Trophoblast cell (in vitro differentiated cells and primary cell): ENCODE results near the gene TAGLN3.

Experiments
- DNase-seq, 2 donors: peaks; one replicate each; pipeline ENCODE4 v3.0.0-alpha.2; 2016
- H2AFZ ChIP-seq: 2 replicates; pipeline ENCODE4 v1.6.1; 2013; ENCODE audit warnings: low read length, moderate library complexity, mild to moderate bottlenecking; ENCODE audit not compliant: insufficient read depth, poor library complexity
- H2AK5ac ChIP-seq: 2 replicates; pipeline ENCODE4 v1.6.1; 2013; ENCODE audit warnings: mild to moderate bottlenecking, low read length
- H2BK120ac ChIP-seq: 2 replicates; pipeline ENCODE4 v1.6.1; 2013; ENCODE audit warnings: low read length, mild to moderate bottlenecking, moderate library complexity; ENCODE audit not compliant: insufficient read depth, poor library complexity
- H2BK12ac ChIP-seq: 2 replicates; pipeline ENCODE4 v1.6.1; 2013; ENCODE audit warnings: mild to moderate bottlenecking, low read length, moderate library complexity
- H2BK5ac ChIP-seq: 2 replicates; pipeline ENCODE4 v1.6.1; 2013; ENCODE audit warnings: low read length, low read depth, moderate library complexity, mild to moderate bottlenecking; ENCODE audit not compliant: poor library complexity
- H3K14ac ChIP-seq: 2 replicates; pipeline ENCODE4 v1.6.1; 2013; ENCODE audit warnings: mild to moderate bottlenecking, low read length
- H3K18ac ChIP-seq: 2 replicates; pipeline ENCODE4 v1.6.1; 2013; ENCODE audit warnings: mild to moderate bottlenecking, low read length
- H3K23ac ChIP-seq: 2 replicates; pipeline ENCODE4 v1.6.1; 2013; ENCODE audit warnings: low read length
- H3K27ac ChIP-seq: 2 replicates; pipeline ENCODE4 v1.5.1; 2013; ENCODE audit warnings: low read depth, mild to moderate bottlenecking, inconsistent platforms, low read length, moderate library complexity
- H3K27me3 ChIP-seq: 2 replicates; pipeline ENCODE4 v1.6.1; 2013; ENCODE audit warnings: inconsistent platforms, mild to moderate bottlenecking, low read length, moderate library complexity; ENCODE audit not compliant: insufficient read depth
- H3K36me3 ChIP-seq, 2 experiments: 1 replicate in 1 of 2; 2 replicates in 1 of 2; pipeline ENCODE4 v1.6.1; 2013; ENCODE audit warnings: low read length in 2 of 2, mild to moderate bottlenecking in 2 of 2, moderate library complexity in 1 of 2; ENCODE audit not compliant: insufficient read depth in 2 of 2, control insufficient read depth in 1 of 2
- H3K4ac ChIP-seq: 2 replicates; pipeline ENCODE4 v1.6.1; 2013; ENCODE audit warnings: low read depth, mild to moderate bottlenecking, low read length, moderate library complexity
- H3K4me1 ChIP-seq, 2 experiments: 1 replicate in 1 of 2; 2 replicates in 1 of 2; pipeline ENCODE4 v1.6.1; 2013; ENCODE audit warnings: low read length in 2 of 2, mild to moderate bottlenecking in 2 of 2, moderate library complexity in 1 of 2; ENCODE audit not compliant: insufficient read depth in 2 of 2, control insufficient read depth in 1 of 2
- H3K4me2 ChIP-seq: 2 replicates; pipeline ENCODE4 v1.6.1; 2013; ENCODE audit warnings: inconsistent platforms, mild to moderate bottlenecking, low read length, moderate library complexity
- H3K4me3 ChIP-seq: 2 replicates; pipeline ENCODE4 v1.5.1; 2013; ENCODE audit warnings: mild to moderate bottlenecking, low read depth, low read length, inconsistent platforms
- H3K79me1 ChIP-seq: one replicate; pipeline ENCODE4 v1.6.1; 2013; ENCODE audit warnings: low read length
- H3K79me2 ChIP-seq: 2 replicates; pipeline ENCODE4 v1.6.1; 2013; ENCODE audit warnings: low read length, mild to moderate bottlenecking; ENCODE audit not compliant: control insufficient read depth, insufficient read depth, poor library complexity
- H3K9ac ChIP-seq: 2 replicates; pipeline ENCODE4 v1.6.1; 2013; ENCODE audit warnings: mild to moderate bottlenecking, low read length
- H3K9me3 ChIP-seq: 2 replicates; pipeline ENCODE4 v1.6.1; 2013; ENCODE audit warnings: low read depth, mild to moderate bottlenecking, control low read depth, inconsistent platforms, low read length; ENCODE audit not compliant: insufficient read depth
- H4K12ac ChIP-seq: 2 replicates; pipeline ENCODE4 v1.6.1; 2013; ENCODE audit warnings: low read depth, mild to moderate bottlenecking, low read length, moderate library complexity
- H4K8ac ChIP-seq: 2 replicates; pipeline ENCODE4 v1.6.1; 2013; ENCODE audit warnings: low read depth, mild to moderate bottlenecking, low read length, moderate library complexity
- H4K91ac ChIP-seq: one replicate; pipeline ENCODE4 v1.6.1; 2013; ENCODE audit warnings: low read depth, mild to moderate bottlenecking, low read length, moderate library complexity
- WGBS: extraction: QIAGEN DNeasy Blood & Tissue Kit; methylation state at CpG from one replicate; pipeline ENCODE4 v1.1.7; 2013; ENCODE audit warnings: missing lambda C conversion rate; ENCODE audit not compliant: insufficient read length, insufficient coverage; ENCODE audit errors: extremely low coverage; 5-methylcytosine and 5-hydroxymethylcytosine counted together

The TAGLN3 gene

GRCh38 chr3:112047264-112047663 lies 48.5 kb downstream of the TAGLN3 start:
- H3K4ac ChIP-seq: no peak overlapping the region
- H3K4me2 ChIP-seq: no peak overlapping the region
- no peak overlapping the region for H3K27ac ChIP-seq
- no peaks in the 10 kb centered on the region for H3K36me3 ChIP-seq
- no peak overlapping the region for H3K23ac ChIP-seq
- no peaks in the 10 kb centered on the region for H3K79me1 ChIP-seq
- H2BK5ac ChIP-seq: no peak overlapping the region
- no peak overlapping the region for H3K4me3 ChIP-seq
- no peaks in the 10 kb centered on the region for H3K9me3 ChIP-seq
- no peak overlapping the region for H4K8ac ChIP-seq
- no peak overlapping the region for H2BK12ac ChIP-seq
- no CpG with 5 or more reads among the region's 1 CpG for WGBS
- H4K91ac ChIP-seq: no peak overlapping the region
- no peak overlapping the region for H2BK120ac ChIP-seq
- no peak overlapping the region for H2AFZ ChIP-seq
- no peak for DNase-seq
- no peaks in the 10 kb centered on the region for H3K27me3 ChIP-seq
- no peak overlapping the region for H3K9ac ChIP-seq
- no peak overlapping the region for H3K14ac ChIP-seq
- no peak overlapping the region for H4K12ac ChIP-seq
- H3K79me2 ChIP-seq: no peaks in the 10 kb centered on the region
- no peak overlapping the region for H3K18ac ChIP-seq
- no peaks in the 10 kb centered on the region for H3K4me1 ChIP-seq
- no peak overlapping the region for H2AK5ac ChIP-seq

- Histone ChIP-seq H2BK5ac (no peak overlapping the region), H3K9ac (no peak overlapping the region), H2BK12ac (no peak overlapping the region), H2BK120ac (no peak overlapping the region), H3K4me1 (no peaks in the 10 kb centered on the region), H3K23ac (no peak overlapping the region), H3K79me1 (no peaks in the 10 kb centered on the region), H3K14ac (no peak overlapping the region), H4K91ac (no peak overlapping the region), H2AK5ac (no peak overlapping the region), H3K4me3 (no peak overlapping the region), H3K4ac (no peak overlapping the region), H3K18ac (no peak overlapping the region), H4K12ac (no peak overlapping the region), H3K4me2 (no peak overlapping the region), H3K27ac (no peak overlapping the region), H3K79me2 (no peaks in the 10 kb centered on the region), H3K36me3 (no peaks in the 10 kb centered on the region), H3K27me3 (no peaks in the 10 kb centered on the region), H4K8ac (no peak overlapping the region), H3K9me3 (no peaks in the 10 kb centered on the region), H2AFZ (no peak overlapping the region)
- WGBS: no CpG with 5 or more reads among the region's 8 CpGs
- DNase-seq: no peak
Measured at GRCh38 chr3:112048911-112049310, 50.2 kb downstream of the TAGLN3 start.

- Histone ChIP-seq H2BK120ac (no peak overlapping the region), H4K8ac (no peak overlapping the region), H3K23ac (no peak overlapping the region), H3K36me3 (no peaks in the 10 kb centered on the region), H3K27me3 (no peaks in the 10 kb centered on the region), H2BK12ac (no peak overlapping the region), H4K91ac (no peak overlapping the region), H4K12ac (no peak overlapping the region), H3K79me2 (no peaks in the 10 kb centered on the region), H3K27ac (no peak overlapping the region), H3K9ac (no peak overlapping the region), H2BK5ac (no peak overlapping the region), H2AFZ (no peak overlapping the region), H3K9me3 (no peaks in the 10 kb centered on the region), H3K18ac (no peak overlapping the region), H3K79me1 (no peaks in the 10 kb centered on the region), H3K4me2 (no peak overlapping the region), H3K4me1 (no peaks in the 10 kb centered on the region), H2AK5ac (no peak overlapping the region), H3K4me3 (no peak overlapping the region), H3K14ac (no peak overlapping the region), H3K4ac (no peak overlapping the region)
- DNase-seq: no peak
- WGBS: no CpG with 5 or more reads among the region's 1 CpG
Measured at GRCh38 chr3:112053229-112053628, 54.5 kb downstream of the TAGLN3 start.

DNA sequence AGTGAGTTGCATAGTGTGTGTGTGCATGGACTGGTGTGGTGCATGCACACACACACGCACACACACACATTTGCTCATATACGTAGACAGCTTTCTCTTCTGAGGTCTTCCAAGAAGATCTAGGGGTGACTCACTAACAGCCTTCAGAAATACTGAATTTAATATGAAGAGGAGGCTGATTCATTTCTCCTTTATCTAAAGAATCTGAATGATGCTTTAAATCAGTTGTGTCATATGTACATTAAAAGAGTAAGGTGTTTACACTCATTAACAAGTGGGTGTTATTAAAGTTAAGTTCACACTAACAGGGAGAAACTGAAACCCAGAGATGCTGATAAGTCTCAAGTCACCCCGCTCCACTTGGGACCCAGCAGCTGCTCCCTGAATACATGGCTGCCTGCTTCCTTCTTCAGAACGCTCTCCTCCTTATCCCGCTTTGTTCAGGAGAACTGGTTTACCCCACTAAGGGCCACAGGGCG lies 57.8 kb downstream of the TAGLN3 start:
- no peaks in the 10 kb centered on the region for H3K79me1 ChIP-seq
- no peak overlapping the region for H2BK12ac ChIP-seq
- no peak overlapping the region for H3K18ac ChIP-seq
- H2AFZ ChIP-seq: no peak overlapping the region
- H3K4me2 ChIP-seq: no peak overlapping the region
- no peaks in the 10 kb centered on the region for H3K27me3 ChIP-seq
- H3K14ac ChIP-seq: no peak overlapping the region
- H4K8ac ChIP-seq: no peak overlapping the region
- no peak overlapping the region for H2BK5ac ChIP-seq
- H4K12ac ChIP-seq: no peak overlapping the region
- DNase-seq: no peak
- H3K23ac ChIP-seq: no peak overlapping the region
- WGBS: no CpG with 5 or more reads among the region's 6 CpGs
- no peaks in the 10 kb centered on the region for H3K36me3 ChIP-seq
- H3K4me3 ChIP-seq: no peak overlapping the region
- no peak overlapping the region for H2AK5ac ChIP-seq
- no peaks in the 10 kb centered on the region for H3K9me3 ChIP-seq
- H3K9ac ChIP-seq: no peak overlapping the region
- H3K4me1 ChIP-seq: peaks cover 0 to 2% of the 10 kb centered on the region in 2 experiments
- H2BK120ac ChIP-seq: no peak overlapping the region
- no peak overlapping the region for H4K91ac ChIP-seq
- no peak overlapping the region for H3K4ac ChIP-seq
- no peak overlapping the region for H3K27ac ChIP-seq
- H3K79me2 ChIP-seq: no peaks in the 10 kb centered on the region
